T1000 (cell line): ENCODE data around the gene PLEKHG2.

ENCODE experiments used
- DNase-seq: peaks from one replicate; lab custom pipeline; 2025; ENCODE audit warnings: mixed read lengths; lab: John Stamatoyannopoulos, UW

PLEKHG2 gene

GRCh38 chr19:39385629-39386411, 26.6 kb upstream of the PLEKHG2 start:
- DNase-seq: no peak

GRCh38 chr19:39386557-39386956, 25.9 kb upstream of the PLEKHG2 start:
- no peak for DNase-seq

GRCh38 chr19:39388657-39389056, 23.8 kb upstream of the PLEKHG2 start:
- DNase-seq: no peak

GRCh38 chr19:39389631-39390414, 22.6 kb upstream of the PLEKHG2 start:
- DNase-seq: no peak

GRCh38 chr19:39390451-39390750, 22.1 kb upstream of the PLEKHG2 start:
- no peak for DNase-seq

GRCh38 chr19:39390751-39391437, 21.6 kb upstream of the PLEKHG2 start, which contains the start of the genes MED29 and PAF1:
TSS of gene MED29 (plus strand) at chr19:39391378. CDS start at chr19:39391423, 45 bp downstream.
TSS of gene PAF1 (minus strand) at chr19:39391106. CDS start at chr19:39390864, 242 bp downstream.
- peak; percentile 98 for DNase-seq

- DNase-seq: peak; percentile 81
These were observed 14.8 kb upstream of the PLEKHG2 start for GRCh38 chr19:39397360-39398296.

GRCh38 chr19:39398297-39398864, 14.1 kb upstream of the PLEKHG2 start:
- peak; percentile 58 for DNase-seq

GRCh38 chr19:39399668-39400050, 12.8 kb upstream of the PLEKHG2 start:
- DNase-seq: no peak

- DNase-seq: no peak
These were observed 12.4 kb upstream of the PLEKHG2 start for GRCh38 chr19:39400061-39400460.

- DNase-seq: no peak
These were observed 11.4 kb upstream of the PLEKHG2 start for GRCh38 chr19:39401070-39401548.

- peak; percentile 24 for DNase-seq
These were observed 10.7 kb upstream of the PLEKHG2 start for GRCh38 chr19:39401549-39402345.

GRCh38 chr19:39402346-39403300, 9.8 kb upstream of the PLEKHG2 start:
- DNase-seq: peak; percentile 78

GRCh38 chr19:39403331-39404312, 8.8 kb upstream of the PLEKHG2 start:
- DNase-seq: peak; percentile 98

GRCh38 chr19:39405261-39405957, 7.1 kb upstream of the PLEKHG2 start:
- DNase-seq: no peak

GRCh38 chr19:39405958-39406655, 6.4 kb upstream of the PLEKHG2 start:
- no peak for DNase-seq
